ENCODE data around the gene PTX4. TPM values are rescaled to one million over a fixed set of nuclear protein-coding genes. Genes with fewer than 3 reads are reported as not detected.

PTX4 gene
- polyA plus RNA-seq, 1 donor (not counting 4 experiments of a cell fraction or from before 2014, with no cell fraction given), result not detected

DNA sequence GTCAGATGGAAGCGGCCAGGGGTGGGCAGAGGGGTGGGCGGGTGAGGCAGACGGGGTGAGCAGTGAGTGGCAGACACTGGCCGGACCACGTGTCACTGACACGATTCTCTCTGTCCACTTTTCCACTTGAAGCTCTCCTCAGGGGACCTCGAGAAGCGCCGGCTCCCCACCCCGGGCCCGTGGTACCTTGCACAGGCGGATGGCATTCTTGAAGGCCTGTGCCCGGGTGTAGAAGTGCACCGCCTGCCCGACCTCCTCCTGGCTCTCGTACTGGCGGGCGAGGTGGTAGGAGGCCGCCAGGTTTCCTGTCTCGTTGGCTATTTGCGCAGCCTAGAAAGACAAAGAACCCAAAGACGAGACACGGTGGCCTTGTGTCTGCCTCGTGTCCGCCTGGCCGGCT lies 35.6 kb upstream of the PTX4 start:
- H2AFZ ChIP-seq (ENCODE audit: control insufficient read depth, low read length), result no peak overlapping the region
- H3K36me3 ChIP-seq (ENCODE audit: control insufficient read depth in 2 of 2, extremely low read depth in 1 of 2, insufficient read depth in 2 of 2, low read length in 2 of 2), result no peaks in the 10 kb centered on the region
- no peak for DNase-seq (ENCODE audit: low read depth, low spot score)
- H3K4me1 ChIP-seq (ENCODE audit: control insufficient read depth, extremely low read depth, insufficient read depth, low read length), result peaks cover 5% of the 10 kb centered on the region
- TF ChIP-seq CTCF (optimal IDR thresholded peaks at IDR 0.05 in 1 of 3, IDR thresholded peaks at IDR 0.05 in 1 of 3, conservative IDR thresholded peaks at IDR 0.05 in 1 of 3; ENCODE audit: extremely low read depth in 1 of 3, insufficient read depth in 2 of 3, low read length in 3 of 3) (no peak), EZH2 (IDR thresholded peaks at IDR 0.05; ENCODE audit: low read length) (no peak)
- peaks cover 6% of the 10 kb centered on the region for H3K27me3 ChIP-seq (ENCODE audit: control insufficient read depth, extremely low read depth, insufficient read depth, low read length)
- H3K79me2 ChIP-seq (ENCODE audit: control insufficient read depth, insufficient read depth, low read length), result no peaks in the 10 kb centered on the region
- no peaks in the 10 kb centered on the region for H4K20me1 ChIP-seq (ENCODE audit: control insufficient read depth, extremely low read depth, insufficient read depth, low read length)
- H3K9me1 ChIP-seq (ENCODE audit: control insufficient read depth, extremely low read depth, insufficient read depth, low read length), result no peaks in the 10 kb centered on the region
- H3K27ac ChIP-seq (ENCODE audit: control insufficient read depth, insufficient read depth, low read length), result no peak overlapping the region
- H3K4me2 ChIP-seq (ENCODE audit: control insufficient read depth, extremely low read depth, insufficient read depth, low read depth, low read length), result no peak overlapping the region
- FAIRE-seq, result no peak
- no peaks in the 10 kb centered on the region for H3K9me3 ChIP-seq (ENCODE audit: control insufficient read depth, low read depth, low read length)
- dilution Hi-C loops (cut with MboI; ENCODE audit: extremely low pct_ligation_motif_present, low sequenced_read_pairs), result no loop called here
- H3K9ac ChIP-seq (ENCODE audit: control insufficient read depth, extremely low read depth, insufficient read depth, low read length), result no peak overlapping the region
- H3K4me3 ChIP-seq (ENCODE audit: control insufficient read depth in 2 of 3, extremely low read depth in 1 of 3, insufficient read depth in 2 of 3, low read depth in 1 of 3, low read length in 3 of 3), result no peak overlapping the region

DNA sequence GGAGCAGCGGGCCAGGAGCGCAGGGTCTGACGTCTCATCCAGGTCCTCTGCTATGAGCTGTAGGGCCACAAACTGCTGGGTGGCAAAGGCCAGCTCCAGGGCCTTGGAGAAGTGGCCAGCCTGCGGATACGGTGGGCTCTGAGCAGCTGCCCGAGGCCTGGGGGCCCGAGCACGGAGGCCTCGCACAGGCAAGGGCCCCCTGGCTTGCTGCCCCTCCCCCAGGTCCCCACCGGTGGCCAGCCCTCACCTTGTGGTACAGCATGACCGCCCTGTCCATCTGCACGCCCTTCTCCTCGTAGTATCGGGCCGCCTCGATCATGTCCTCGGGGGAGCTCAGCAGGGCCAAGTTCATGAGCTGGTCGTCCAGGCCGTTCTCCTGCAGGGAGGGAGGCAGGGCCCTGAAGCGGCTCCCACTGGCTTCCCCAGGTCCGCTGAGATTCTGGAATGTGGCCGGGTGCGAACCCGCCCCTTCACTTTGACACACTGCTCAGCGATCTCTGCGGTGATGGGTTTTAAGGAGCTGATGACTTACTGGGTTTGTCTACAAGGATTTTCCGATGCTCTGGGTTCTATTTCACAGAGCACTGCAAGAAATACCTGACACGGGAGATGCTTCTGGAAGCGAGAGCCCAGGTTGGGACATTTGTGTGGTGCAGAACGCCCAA lies 35.0 kb upstream of the PTX4 start:
- dilution Hi-C loops (cut with MboI; ENCODE audit: extremely low pct_ligation_motif_present, low sequenced_read_pairs), result no loop called here
- Histone ChIP-seq H3K9ac (ENCODE audit: control insufficient read depth, extremely low read depth, insufficient read depth, low read length) (no peak overlapping the region), H4K20me1 (ENCODE audit: control insufficient read depth, extremely low read depth, insufficient read depth, low read length) (no peaks in the 10 kb centered on the region), H3K4me2 (ENCODE audit: control insufficient read depth, extremely low read depth, insufficient read depth, low read depth, low read length) (no peak overlapping the region), H3K4me3 (ENCODE audit: control insufficient read depth in 2 of 3, extremely low read depth in 1 of 3, insufficient read depth in 2 of 3, low read depth in 1 of 3, low read length in 3 of 3) (no peak overlapping the region), H3K27ac (ENCODE audit: control insufficient read depth, insufficient read depth, low read length) (no peak overlapping the region), H3K79me2 (ENCODE audit: control insufficient read depth, insufficient read depth, low read length) (no peaks in the 10 kb centered on the region), H2AFZ (ENCODE audit: control insufficient read depth, low read length) (no peak overlapping the region), H3K36me3 (ENCODE audit: control insufficient read depth in 2 of 2, extremely low read depth in 1 of 2, insufficient read depth in 2 of 2, low read length in 2 of 2) (no peaks in the 10 kb centered on the region), H3K9me1 (ENCODE audit: control insufficient read depth, extremely low read depth, insufficient read depth, low read length) (no peaks in the 10 kb centered on the region), H3K4me1 (ENCODE audit: control insufficient read depth, extremely low read depth, insufficient read depth, low read length) (no peaks in the 10 kb centered on the region), H3K27me3 (ENCODE audit: control insufficient read depth, extremely low read depth, insufficient read depth, low read length) (no peaks in the 10 kb centered on the region), H3K9me3 (ENCODE audit: control insufficient read depth, low read depth, low read length) (no peaks in the 10 kb centered on the region)
- no peak for TF ChIP-seq CTCF (optimal IDR thresholded peaks at IDR 0.05 in 1 of 3, IDR thresholded peaks at IDR 0.05 in 1 of 3, conservative IDR thresholded peaks at IDR 0.05 in 1 of 3; ENCODE audit: extremely low read depth in 1 of 3, insufficient read depth in 2 of 3, low read length in 3 of 3)
- no peak for TF ChIP-seq EZH2 (IDR thresholded peaks at IDR 0.05; ENCODE audit: low read length)
- FAIRE-seq (no peak), DNase-seq (ENCODE audit: low read depth, low spot score) (no peak)

All from keratinocyte (primary cell).